HG03432 (cell line): ENCODE results near the gene AMPD3.

Experiments
- ATAC-seq: cut with Tn5 transposase; IDR thresholded peaks from one replicate; pipeline ENCODE4 v1.9.1; 2021; ENCODE audit warnings: mild to moderate bottlenecking, moderate library complexity; ENCODE audit not compliant: unreplicated experiment

The AMPD3 gene

GRCh38 chr11:10459029-10459970, 4.2 kb downstream of the AMPD3 start:
- ATAC-seq = peak; percentile 58

DNA sequence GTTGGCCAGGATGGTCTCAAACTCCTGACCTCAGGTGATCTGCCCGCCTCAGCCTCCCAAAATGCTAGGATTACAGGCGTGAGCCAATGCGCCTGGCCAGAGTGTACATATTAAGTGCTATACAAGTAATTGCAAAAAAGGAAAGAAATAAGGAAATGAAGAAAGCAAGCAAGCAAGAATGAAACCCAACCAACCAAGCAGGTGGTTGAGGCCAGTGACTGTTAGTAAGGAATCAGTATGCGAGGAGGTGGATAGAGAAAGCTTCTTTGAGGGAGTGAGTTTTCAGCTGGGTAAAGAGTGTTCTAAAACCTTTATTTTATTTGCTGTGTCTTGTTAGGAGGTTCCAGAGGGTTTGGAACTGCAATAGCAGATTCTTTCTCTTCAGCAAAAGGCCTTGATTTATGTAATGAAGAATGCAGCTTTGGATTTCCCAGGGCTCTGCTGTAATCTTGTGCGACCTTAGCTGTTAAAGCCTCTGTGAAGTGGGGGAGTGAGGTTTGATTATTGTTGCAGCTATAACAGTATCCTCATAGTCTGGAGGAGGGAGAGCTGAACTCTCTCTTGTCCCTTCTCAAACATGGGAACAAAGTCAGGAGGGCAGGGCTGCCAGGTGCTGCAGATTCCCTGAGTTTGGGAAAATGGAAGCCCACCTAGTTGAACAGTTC, 5.7 kb downstream of the AMPD3 start:
- ATAC-seq = peak; percentile 22

GRCh38 chr11:10461276-10461790, 6.3 kb downstream of the AMPD3 start:
- no peak for ATAC-seq

GRCh38 chr11:10462746-10463300, 7.8 kb downstream of the AMPD3 start:
- ATAC-seq = no peak

DNA sequence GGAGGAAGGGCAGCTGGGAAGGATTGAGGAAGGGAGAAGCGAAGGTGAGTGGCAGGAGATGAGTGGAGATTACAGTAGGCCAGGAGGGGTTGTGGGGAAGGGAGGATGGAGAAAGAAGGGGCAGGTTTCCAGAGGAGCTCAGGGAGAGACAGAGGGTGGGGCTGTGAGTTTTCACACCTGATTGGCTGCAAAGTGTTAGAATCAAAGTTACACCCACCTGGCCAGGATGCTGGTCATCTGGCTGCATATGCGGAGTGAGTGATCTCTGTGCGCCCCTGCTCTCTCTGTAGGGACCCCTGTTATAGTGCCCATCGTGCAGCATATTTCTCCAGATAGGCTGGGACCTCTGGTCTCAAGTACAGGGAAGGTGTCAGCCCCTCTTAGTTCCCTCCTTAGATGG, 18.3 kb downstream of the AMPD3 start:
- ATAC-seq = no peak

DNA sequence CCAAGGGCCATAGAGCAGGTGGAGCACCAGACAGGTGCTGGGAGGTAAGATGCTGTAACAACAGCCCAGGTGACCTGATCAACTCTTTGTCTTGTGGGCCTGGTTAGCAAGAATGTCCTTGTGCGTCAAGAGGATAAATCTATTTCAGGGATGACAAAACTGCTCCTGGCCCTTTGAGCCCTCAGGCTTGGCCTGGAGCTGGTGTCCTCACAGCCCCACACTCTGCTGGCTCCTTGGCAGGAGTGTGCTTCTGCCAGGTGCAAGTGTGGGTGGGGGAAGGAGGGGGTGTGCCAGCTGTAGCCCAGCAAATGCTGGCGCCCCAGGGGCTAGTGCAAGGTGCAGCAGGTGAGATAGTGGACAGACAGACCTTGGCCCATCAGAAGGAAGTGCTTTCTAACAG, 19.5 kb downstream of the AMPD3 start:
- ATAC-seq = no peak

DNA sequence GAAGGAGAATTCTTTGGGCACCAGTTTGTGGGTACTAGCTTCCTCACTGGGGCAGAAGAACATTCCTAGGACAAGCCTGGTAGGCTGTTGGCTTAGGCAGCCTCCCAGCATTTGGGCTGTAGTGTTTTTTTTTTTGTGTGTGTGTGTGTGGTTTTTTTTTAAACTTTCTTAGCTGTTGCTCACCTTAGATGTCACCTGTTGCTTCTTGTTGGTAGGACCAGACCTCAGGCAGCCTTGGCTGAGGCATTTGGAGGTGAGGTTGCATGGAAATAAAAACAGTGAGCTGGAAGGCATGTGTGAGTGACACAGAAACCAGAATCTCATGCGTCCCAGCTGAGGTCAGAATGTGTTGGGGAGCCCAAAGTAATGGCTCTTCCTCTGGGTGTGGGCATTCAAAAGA, 21.3 kb downstream of the AMPD3 start:
- no peak for ATAC-seq

DNA sequence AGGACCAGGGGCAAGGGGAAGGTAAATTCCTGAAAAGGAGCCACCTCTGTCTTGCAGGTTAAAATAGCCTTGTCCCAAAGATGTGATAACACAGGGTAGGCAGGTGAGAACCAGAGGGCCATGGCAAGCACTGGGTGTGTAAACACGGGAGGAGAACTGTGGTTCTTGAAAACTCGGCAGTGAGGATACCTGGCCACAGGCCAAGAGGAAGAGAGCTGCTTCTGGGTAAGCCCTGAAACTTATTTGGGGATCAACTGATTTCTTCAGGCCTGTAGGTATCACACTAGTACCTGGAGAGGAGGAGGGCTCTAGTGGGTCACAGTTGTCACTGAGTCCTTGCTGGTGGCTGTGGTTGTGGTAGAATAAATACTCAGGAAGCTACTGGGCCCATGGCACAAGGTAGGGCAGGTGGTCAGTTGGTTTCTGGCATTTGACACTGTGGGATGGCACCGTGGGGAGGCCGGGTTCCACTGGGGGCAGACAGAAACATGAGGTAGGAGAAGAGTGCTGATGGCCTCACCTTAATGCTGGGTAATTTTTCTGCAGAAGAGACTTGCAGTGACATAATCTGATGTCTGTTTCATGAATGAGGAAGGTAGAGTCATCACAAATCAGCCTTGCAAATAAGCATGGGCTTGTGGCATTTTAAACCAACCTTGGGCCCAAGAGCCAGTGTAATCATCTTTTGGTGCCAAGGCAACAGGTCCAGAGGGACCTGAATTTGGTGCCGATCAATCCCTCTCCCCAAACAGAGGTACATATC, 22.0 kb downstream of the AMPD3 start:
- ATAC-seq = no peak

DNA sequence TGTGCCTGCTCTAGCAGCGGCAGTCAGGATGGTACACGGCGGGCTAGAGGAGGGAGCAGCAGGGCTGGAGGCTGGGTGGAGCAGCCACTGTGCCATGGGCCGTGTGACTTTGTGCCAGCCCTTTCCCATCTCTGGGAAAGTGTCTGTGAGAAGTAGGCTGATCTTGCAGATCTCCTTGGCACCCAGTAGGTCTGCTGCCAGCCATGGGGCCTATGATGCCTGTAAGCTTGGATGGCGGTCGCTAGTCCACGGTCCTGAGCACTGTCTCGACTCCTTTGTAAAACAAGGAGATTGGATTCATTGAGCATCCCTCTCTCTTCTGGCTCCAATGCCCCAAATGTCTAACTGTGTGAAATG, 22.6 kb downstream of the AMPD3 start:
- ATAC-seq = no peak

GRCh38 chr11:10478066-10478465, 23.0 kb downstream of the AMPD3 start:
- ATAC-seq = no peak

DNA sequence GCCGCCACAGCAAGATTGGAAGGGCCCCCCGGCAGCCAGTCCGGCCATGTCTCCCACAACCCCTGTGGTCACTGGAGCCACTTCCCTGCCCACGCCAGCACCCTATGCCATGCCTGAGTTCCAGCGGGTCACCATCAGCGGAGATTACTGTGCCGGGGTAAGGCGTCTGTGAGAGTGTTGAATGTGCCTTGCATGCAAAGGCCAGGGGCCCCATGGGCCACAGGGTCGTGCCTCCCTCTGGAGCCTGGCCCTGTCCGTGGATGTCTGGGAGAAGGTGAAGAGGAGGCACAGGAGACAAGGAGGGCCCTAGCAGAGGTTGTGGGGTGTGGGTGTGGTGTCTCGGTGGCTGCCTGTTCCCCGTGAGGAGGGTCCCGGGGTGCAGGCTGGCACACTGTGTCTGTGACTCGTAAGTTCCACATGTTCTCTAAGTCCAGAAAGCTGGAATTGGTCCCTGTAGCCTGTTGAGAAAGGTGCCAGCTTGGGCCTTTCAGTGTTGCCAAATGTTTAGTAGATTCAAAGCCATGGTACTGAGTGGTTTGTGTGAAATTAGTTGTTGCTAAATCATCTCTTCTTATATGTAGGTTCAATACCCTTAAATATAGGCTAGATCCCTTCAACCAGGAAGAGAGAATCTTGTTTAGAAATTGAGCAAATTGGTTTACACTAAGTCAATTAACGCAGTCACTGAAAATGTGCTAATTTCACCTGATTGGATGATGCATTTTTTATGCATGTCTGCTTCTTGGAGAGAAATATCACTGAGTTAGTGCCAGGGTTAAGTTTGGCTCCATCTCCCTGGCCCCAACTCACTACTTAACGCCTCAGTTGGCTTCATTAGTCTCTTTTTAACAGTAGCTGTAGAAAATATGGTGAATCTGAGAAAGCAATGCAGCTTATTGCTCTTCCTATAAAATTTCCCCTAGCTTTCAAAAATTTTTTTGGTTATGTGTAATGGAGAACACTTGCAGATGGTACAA, 23.8 kb downstream of the AMPD3 start:
- ATAC-seq = no peak

GRCh38 chr11:10480026-10480425, 25.0 kb downstream of the AMPD3 start:
- no peak for ATAC-seq

DNA sequence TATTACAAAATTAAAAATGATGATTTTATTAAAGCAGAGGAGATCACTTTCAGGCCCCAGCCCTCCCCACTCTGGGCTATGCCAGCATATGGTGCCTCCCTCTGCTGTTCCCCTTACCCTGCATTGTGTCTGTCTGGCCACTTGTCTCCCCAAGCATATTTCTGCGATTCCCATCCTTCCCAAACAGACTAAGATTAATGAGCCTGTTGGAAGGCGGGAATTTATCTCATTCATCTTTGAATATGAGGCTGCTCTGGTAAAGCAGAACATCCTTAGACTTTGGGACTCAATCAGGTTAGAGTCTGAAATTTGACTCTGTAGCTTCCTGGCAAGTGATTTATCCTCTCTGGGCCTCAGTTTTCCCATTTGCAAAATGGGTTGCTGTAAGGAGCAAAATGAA, 25.7 kb downstream of the AMPD3 start:
- ATAC-seq = no peak

DNA sequence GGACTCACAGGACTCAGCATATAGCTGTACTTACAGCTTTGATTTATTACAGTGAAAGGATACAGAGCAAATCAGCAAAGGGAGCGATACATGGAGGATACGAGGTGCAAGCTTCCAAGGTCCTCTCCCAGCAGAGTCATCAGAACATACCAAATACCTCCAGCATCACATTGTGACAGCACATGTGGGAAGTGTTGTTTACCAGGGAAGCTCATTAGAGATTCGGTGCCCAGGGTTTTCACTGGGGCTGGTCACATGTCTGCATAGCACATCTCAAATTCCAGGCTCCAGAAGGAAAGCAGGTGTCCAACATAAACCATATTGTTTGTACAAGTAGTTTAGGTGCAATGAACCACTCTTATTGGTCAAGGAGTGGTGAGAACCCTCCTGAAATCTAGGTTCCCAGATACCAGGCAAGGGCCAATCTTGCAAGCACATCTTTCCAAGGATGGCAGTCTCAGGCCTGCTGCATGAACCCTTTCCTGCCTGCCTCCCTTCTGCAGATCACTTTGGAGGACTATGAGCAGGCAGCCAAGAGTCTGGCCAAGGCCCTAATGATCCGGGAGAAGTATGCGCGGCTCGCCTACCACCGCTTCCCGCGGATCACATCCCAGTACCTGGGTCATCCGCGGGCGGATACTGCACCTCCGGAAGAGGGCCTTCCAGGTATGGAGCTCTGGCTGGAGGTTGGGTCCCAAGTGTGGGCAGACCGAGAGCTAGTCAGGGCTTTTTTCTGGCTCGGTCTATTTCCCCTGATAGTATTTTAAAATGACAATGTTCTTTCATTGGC, 26.7 kb downstream of the AMPD3 start:
- ATAC-seq = no peak

GRCh38 chr11:10483174-10483573, 28.1 kb downstream of the AMPD3 start:
- ATAC-seq = no peak

- ATAC-seq = no peak
These were observed 28.5 kb downstream of the AMPD3 start for GRCh38 chr11:10483584-10483983.

GRCh38 chr11:10484461-10485180, 29.6 kb downstream of the AMPD3 start:
- no peak for ATAC-seq

GRCh38 chr11:10485646-10486045, 30.6 kb downstream of the AMPD3 start:
- ATAC-seq = no peak
